Fibroblast of the aortic adventitia (primary cell): ENCODE data around the gene PRPS1L1. TPM values are rescaled to one million over a fixed set of nuclear protein-coding genes. Genes with fewer than 3 reads are reported as not detected.

Experiments used
- DNase-seq: peaks from one replicate; pipeline ENCODE4 v3.0.0-alpha.2; 2010; ENCODE audit warnings: low read depth
- H3K4me3 ChIP-seq: 2 replicates; pipeline ENCODE4 v1.5.1; 2011; ENCODE audit warnings: low read depth, mild to moderate bottlenecking, control low read depth, low read length, moderate library complexity
- total RNA-seq: library from RNA; depleted of rRNA; stranded (reverse); fragments of >200 nt; gene quantifications from 2 replicates; pipeline ENCODE4 v1.2.3, GENCODE V29; 2012; ENCODE audit warnings: low replicate concordance
- TF ChIP-seq, protein P1 (sequence below): IDR thresholded peaks from 2 replicates; pipeline ENCODE4 v1.5.1; 2011; ENCODE audit warnings: mild to moderate bottlenecking, low read length, control low read depth, inconsistent platforms; ENCODE audit not compliant: insufficient read depth

PRPS1L1 gene
- total RNA-seq, 1 donor = not detected

DNA sequence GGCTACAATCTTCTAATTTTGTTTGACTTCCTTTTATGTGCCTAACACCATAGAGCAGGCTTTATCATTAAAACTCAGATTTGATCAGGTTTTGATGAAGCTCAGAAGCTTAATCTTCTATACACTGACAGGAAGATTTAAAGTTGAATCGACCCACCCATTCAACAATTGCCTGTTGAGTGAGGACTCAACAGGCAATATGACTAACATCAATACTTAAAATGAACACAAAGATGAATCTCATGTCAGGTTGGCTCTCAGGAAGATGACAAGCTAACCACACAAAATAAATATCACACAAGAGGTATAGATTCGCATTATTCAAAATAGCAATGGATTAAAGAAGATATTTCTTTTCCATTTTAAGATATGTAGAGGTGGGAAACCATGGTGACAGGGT is 50.7 kb downstream of the PRPS1L1 start:
- no peak for DNase-seq
- H3K4me3 ChIP-seq = no peak overlapping the region
- TF ChIP-seq, protein P1, sequence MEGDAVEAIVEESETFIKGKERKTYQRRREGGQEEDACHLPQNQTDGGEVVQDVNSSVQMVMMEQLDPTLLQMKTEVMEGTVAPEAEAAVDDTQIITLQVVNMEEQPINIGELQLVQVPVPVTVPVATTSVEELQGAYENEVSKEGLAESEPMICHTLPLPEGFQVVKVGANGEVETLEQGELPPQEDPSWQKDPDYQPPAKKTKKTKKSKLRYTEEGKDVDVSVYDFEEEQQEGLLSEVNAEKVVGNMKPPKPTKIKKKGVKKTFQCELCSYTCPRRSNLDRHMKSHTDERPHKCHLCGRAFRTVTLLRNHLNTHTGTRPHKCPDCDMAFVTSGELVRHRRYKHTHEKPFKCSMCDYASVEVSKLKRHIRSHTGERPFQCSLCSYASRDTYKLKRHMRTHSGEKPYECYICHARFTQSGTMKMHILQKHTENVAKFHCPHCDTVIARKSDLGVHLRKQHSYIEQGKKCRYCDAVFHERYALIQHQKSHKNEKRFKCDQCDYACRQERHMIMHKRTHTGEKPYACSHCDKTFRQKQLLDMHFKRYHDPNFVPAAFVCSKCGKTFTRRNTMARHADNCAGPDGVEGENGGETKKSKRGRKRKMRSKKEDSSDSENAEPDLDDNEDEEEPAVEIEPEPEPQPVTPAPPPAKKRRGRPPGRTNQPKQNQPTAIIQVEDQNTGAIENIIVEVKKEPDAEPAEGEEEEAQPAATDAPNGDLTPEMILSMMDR = no peak

Other genes with a start within 250 kb of the PRPS1L1 start
- 52.2 and 63.7 TPM in 2 replicates for gene SNX13, start 87.4 kb downstream of the PRPS1L1 start, total RNA-seq